HepG2 (cell line): Measurements from ENCODE around the gene MRPL38. TPM values are rescaled to one million over a fixed set of nuclear protein-coding genes. Genes with fewer than 3 reads are reported as not detected.

Experiments used
- GATA4 ChIP-seq: sonication (generic); IDR thresholded peaks from 2 replicates; pipeline ENCODE4 v1.6.1; 2016; ENCODE audit warnings: antibody characterized with exemption, low read depth, borderline replicate concordance
- GTF3A ChIP-seq: sonication (generic); formaldehyde crosslinking; conservative IDR thresholded peaks from 2 replicates; pipeline ENCODE4 v1.4.0; 2020; ENCODE audit warnings: mild to moderate bottlenecking, missing genetic modification reagents
- HDAC2 ChIP-seq: sonication (generic); formaldehyde crosslinking; IDR thresholded peaks from 2 replicates; pipeline ENCODE4 v1.4.0; 2020; ENCODE audit warnings: missing genetic modification reagents
- KDM4B ChIP-seq: sonication (generic); formaldehyde crosslinking; IDR thresholded peaks from 2 replicates; pipeline ENCODE4 v1.4.0; 2020; ENCODE audit warnings: missing genetic modification reagents
- KLF15 ChIP-seq: sonication (generic); formaldehyde crosslinking; IDR thresholded peaks from 2 replicates; pipeline ENCODE4 v1.8.1; 2023; ENCODE audit warnings: borderline replicate concordance, mild to moderate bottlenecking, inconsistent platforms, missing genetic modification reagents, mixed read lengths
- MAFK ChIP-seq, 2 experiments: IDR thresholded peaks in 1 of 2; conservative IDR thresholded peaks in 1 of 2; 2 replicates each; pipeline ENCODE4 v1.6.1; 2011; ENCODE audit warnings: improper control_type of control experiment in 2 of 2, low read length in 2 of 2
- MYC ChIP-seq: sonication (generic); formaldehyde crosslinking; IDR thresholded peaks from 2 replicates; pipeline ENCODE4 v1.9.0; 2021; ENCODE audit warnings: missing genetic modification reagents, borderline replicate concordance
- PRMT3 ChIP-seq: sonication (generic); formaldehyde crosslinking; IDR thresholded peaks from 2 replicates; pipeline ENCODE4 v1.8.1; 2022; ENCODE audit warnings: low read depth, mild to moderate bottlenecking, moderate library complexity, missing genetic modification reagents, borderline replicate concordance
- SALL1 ChIP-seq: sonication (generic); formaldehyde crosslinking; IDR thresholded peaks from 2 replicates; pipeline ENCODE4 v1.8.0; 2022; ENCODE audit warnings: mild to moderate bottlenecking, missing genetic modification reagents
- SRF ChIP-seq: IDR thresholded peaks from 2 replicates; pipeline ENCODE4 v1.6.1; 2011; ENCODE audit warnings: mild to moderate bottlenecking, low read depth, low read length, moderate library complexity
- TCF7L2 ChIP-seq: IDR thresholded peaks from 2 replicates; pipeline ENCODE4 v1.6.1; 2011; ENCODE audit warnings: mild to moderate bottlenecking, low read depth, low read length, moderate library complexity
- TP53 ChIP-seq: sonication (generic); formaldehyde crosslinking; conservative IDR thresholded peaks from 2 replicates; pipeline ENCODE4 v1.4.0; 2020; ENCODE audit warnings: missing genetic modification reagents
- ZBTB2 ChIP-seq: sonication (generic); formaldehyde crosslinking; IDR thresholded peaks from 2 replicates; pipeline ENCODE4 v1.8.0; 2022; ENCODE audit warnings: low read depth, missing genetic modification reagents
- ZNF383 ChIP-seq: sonication (generic); formaldehyde crosslinking; IDR thresholded peaks from 2 replicates; pipeline ENCODE4 v1.4.0; 2020; ENCODE audit warnings: missing genetic modification reagents, mild to moderate bottlenecking, borderline replicate concordance
- ZNF407 ChIP-seq: sonication (generic); formaldehyde crosslinking; IDR thresholded peaks from one replicate; pipeline ENCODE4 v1.5.1; 2020; ENCODE audit warnings: mild to moderate bottlenecking, missing genetic modification reagents; ENCODE audit errors: not compliant biosample characterization
- ZNF557 ChIP-seq: sonication (generic); formaldehyde crosslinking; IDR thresholded peaks from 2 replicates; pipeline ENCODE4 v1.4.0; 2020; ENCODE audit warnings: missing genetic modification reagents
- ZNF619 ChIP-seq: sonication (generic); formaldehyde crosslinking; IDR thresholded peaks from 2 replicates; pipeline ENCODE4 v1.4.0; 2020; ENCODE audit warnings: mild to moderate bottlenecking, missing genetic modification reagents
- ZNF639 ChIP-seq: conservative IDR thresholded peaks from 2 replicates; pipeline ENCODE4 v1.6.1; 2018; ENCODE audit warnings: missing genetic modification reagents
- ZNF703 ChIP-seq: sonication (generic); formaldehyde crosslinking; IDR thresholded peaks from 2 replicates; pipeline ENCODE4 v1.5.1; 2020; ENCODE audit warnings: missing genetic modification reagents, mild to moderate bottlenecking, moderate library complexity, borderline replicate concordance
- polyA plus RNA-seq, 8 experiments: library from polyadenylated mRNA; depleted of rRNA in 3 of 8; stranded (reverse) in 7 of 8; unstranded in 1 of 8; fragments of >200 nt; fragmentation: Illumina TruSeq in 4 of 8; extraction: Trizol in 4 of 8; gene quantifications; 2 replicates each; pipeline versions ENCODE4 v1.2.1 to v1.2.3, GENCODE V29; 2011 to 2016; ENCODE audit warnings: low read depth in 4 of 8, missing spikeins in 1 of 8, mixed read lengths in 1 of 8; ENCODE audit not compliant: insufficient read depth in 1 of 8
- total RNA-seq, 5 experiments: library from RNA; depleted of rRNA; stranded (reverse); fragments of >200 nt; fragmentation: Illumina TruSeq; extraction: Trizol; gene quantifications; 2 replicates each; pipeline ENCODE4 v1.2.3, GENCODE V29; 2016; ENCODE audit warnings: low read depth in 1 of 5

Gene MRPL38
- total and polyA plus RNA-seq, 2 of the 13 experiments (the other 11 are each of a cell fraction or from before 2014, with no cell fraction given) = 83.7 to 125 TPM

- TF ChIP-seq ZNF639 (CRISPR knock-in tag) (no peak; the same call in 1 of the 2 replicates), GATA4 (peak; percentile 84), GTF3A (no peak), ZNF407 (peak; percentile 75), SALL1 (CRISPR knock-in tag) (peak; percentile 86), ZNF383 (no peak), SRF (no peak), TP53 (CRISPR knock-in tag) (peak; percentile 69), TCF7L2 (no peak), ZNF557 (CRISPR knock-in tag) (peak; percentile 78; the same call in 1 of the 2 replicates), KDM4B (CRISPR knock-in tag) (peak; percentile 91; the same call in 1 of the 2 replicates), ZBTB2 (CRISPR knock-in tag) (peak; percentile 81), ZNF703 (no peak), MYC (CRISPR knock-in tag) (no peak; the same call in none of the 2 replicates), PRMT3 (CRISPR knock-in tag) (no peak), ZNF619 (CRISPR knock-in tag) (0 out of 2 replicates have a peak, but pooled peaks have one; percentile 70), KLF15 (CRISPR knock-in tag) (peak; percentile 85), HDAC2 (CRISPR knock-in tag) (peak; percentile 79), MAFK (conservative IDR thresholded peaks at IDR 0.05 in 1 of 2, IDR thresholded peaks at IDR 0.05 in 1 of 2; ENCODE audit: low read length in 2 of 2) (no peak)
These were observed 49.2 kb downstream of the MRPL38 start, which contains the start of gene WBP2 (continued) for GRCh38 chr17:75855310-75856061.
